WERI-Rb-1 (cell line): ENCODE results near the gene SGCB.

ENCODE experiments used
- DNase-seq: peaks from one replicate; pipeline ENCODE4 v3.0.0-alpha.2; 2020
- H3K27ac ChIP-seq: fragments of 250-450 bp; sonication (Bioruptor Pico); 2 replicates; pipeline ENCODE4 v1.5.1; 2020; ENCODE audit warnings: mild to moderate bottlenecking, moderate library complexity
- H3K27me3 ChIP-seq: fragments of 250-450 bp; sonication (Bioruptor Pico); 2 replicates; pipeline ENCODE4 v1.5.1; 2021; ENCODE audit warnings: mild to moderate bottlenecking, low read depth, moderate library complexity; ENCODE audit not compliant: insufficient read depth, severe bottlenecking
- H3K36me3 ChIP-seq: fragments of 250-450 bp; sonication (Bioruptor Pico); 2 replicates; pipeline ENCODE4 v1.5.1; 2020; ENCODE audit warnings: mild to moderate bottlenecking, moderate library complexity
- H3K4me3 ChIP-seq: 2 replicates; pipeline ENCODE4 v1.5.1; 2011; ENCODE audit warnings: low read depth, mild to moderate bottlenecking, control low read depth, low read length
- H3K9me3 ChIP-seq: fragments of 250-450 bp; sonication (Bioruptor Pico); 2 replicates; pipeline ENCODE4 v1.5.1; 2021; ENCODE audit warnings: mild to moderate bottlenecking, moderate library complexity; ENCODE audit not compliant: severe bottlenecking
- TF ChIP-seq, protein P1 (sequence below): IDR thresholded peaks from 2 replicates; pipeline ENCODE4 v1.5.1; 2011; ENCODE audit warnings: low read depth, mild to moderate bottlenecking, control low read depth, inconsistent platforms, low read length

SGCB gene

DNA sequence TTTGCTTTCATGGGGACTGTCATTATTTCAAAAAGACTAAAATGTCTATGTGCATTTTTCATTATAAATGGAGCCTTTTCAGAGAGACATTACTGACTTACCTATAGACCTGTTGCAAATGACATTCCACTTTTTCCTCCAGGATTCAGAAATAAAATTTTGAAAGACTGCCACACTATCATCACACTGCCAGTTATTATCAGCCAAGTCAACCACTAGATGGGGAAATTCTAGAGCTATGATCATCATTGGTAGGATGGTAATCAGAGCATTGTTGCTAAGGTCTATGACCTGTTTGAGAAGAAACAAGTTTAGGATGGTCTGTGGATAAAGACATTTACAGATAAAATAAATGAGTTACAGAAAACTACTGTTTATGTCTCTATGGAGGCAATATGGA lies 40.5 kb downstream of the SGCB start:
- H3K27ac ChIP-seq: no peak overlapping the region
- H3K4me3 ChIP-seq: no peak overlapping the region
- H3K27me3 ChIP-seq: peaks cover 56% of the 10 kb centered on the region
- no peaks in the 10 kb centered on the region for H3K9me3 ChIP-seq
- no peaks in the 10 kb centered on the region for H3K36me3 ChIP-seq
- no peak for DNase-seq
- TF ChIP-seq, protein P1, sequence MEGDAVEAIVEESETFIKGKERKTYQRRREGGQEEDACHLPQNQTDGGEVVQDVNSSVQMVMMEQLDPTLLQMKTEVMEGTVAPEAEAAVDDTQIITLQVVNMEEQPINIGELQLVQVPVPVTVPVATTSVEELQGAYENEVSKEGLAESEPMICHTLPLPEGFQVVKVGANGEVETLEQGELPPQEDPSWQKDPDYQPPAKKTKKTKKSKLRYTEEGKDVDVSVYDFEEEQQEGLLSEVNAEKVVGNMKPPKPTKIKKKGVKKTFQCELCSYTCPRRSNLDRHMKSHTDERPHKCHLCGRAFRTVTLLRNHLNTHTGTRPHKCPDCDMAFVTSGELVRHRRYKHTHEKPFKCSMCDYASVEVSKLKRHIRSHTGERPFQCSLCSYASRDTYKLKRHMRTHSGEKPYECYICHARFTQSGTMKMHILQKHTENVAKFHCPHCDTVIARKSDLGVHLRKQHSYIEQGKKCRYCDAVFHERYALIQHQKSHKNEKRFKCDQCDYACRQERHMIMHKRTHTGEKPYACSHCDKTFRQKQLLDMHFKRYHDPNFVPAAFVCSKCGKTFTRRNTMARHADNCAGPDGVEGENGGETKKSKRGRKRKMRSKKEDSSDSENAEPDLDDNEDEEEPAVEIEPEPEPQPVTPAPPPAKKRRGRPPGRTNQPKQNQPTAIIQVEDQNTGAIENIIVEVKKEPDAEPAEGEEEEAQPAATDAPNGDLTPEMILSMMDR: no peak

DNA sequence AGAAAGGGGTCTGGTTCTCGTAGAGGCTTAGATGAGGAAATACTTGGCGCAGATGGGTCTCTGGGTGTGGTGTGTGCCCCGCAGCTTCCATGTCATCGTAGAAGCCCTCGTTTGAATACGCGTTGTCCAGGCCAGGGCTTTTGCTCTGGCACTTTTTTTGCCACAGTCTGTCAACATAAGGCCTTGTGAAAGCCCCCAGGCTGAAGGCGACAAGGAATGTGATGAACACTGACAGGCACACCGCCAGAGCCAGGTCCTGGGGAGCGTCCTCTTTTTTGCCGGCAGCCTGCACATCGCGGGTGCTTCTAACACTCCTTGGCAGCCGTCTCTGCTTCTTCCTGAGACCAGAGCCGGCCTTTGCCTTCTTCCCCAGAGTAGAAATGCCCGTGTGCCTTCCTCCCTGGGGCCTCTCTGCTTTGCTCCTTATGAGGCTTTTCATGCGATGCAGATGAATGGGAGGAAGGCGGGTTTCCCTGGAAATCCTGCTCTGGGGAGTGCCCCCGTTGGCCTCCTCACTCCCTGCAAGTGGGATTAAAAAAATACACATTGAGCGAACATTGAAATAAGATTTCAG lies 42.4 kb downstream of the SGCB start:
- peaks cover 63% of the 10 kb centered on the region for H3K27me3 ChIP-seq
- no peak for DNase-seq
- H3K27ac ChIP-seq: no peak overlapping the region
- H3K9me3 ChIP-seq: peaks cover 3% of the 10 kb centered on the region
- TF ChIP-seq, protein P1: no peak
- H3K36me3 ChIP-seq: no peaks in the 10 kb centered on the region
- no peak overlapping the region for H3K4me3 ChIP-seq
